Stimulated activated CD8-positive, alpha-beta memory T cell treated with anti-CD3 and anti-CD28 coated beads, Interleukin-2, amount 100 ng/mL, for 1 hour (primary cell): Measurements from ENCODE around the gene ZNF804A.

Experiments used
- DNase-seq, 2 donors: peaks; one replicate each; pipeline ENCODE4 v3.0.0-alpha.2; 2020; ENCODE audit warnings: low read depth in 2 of 2

ZNF804A gene

DNA sequence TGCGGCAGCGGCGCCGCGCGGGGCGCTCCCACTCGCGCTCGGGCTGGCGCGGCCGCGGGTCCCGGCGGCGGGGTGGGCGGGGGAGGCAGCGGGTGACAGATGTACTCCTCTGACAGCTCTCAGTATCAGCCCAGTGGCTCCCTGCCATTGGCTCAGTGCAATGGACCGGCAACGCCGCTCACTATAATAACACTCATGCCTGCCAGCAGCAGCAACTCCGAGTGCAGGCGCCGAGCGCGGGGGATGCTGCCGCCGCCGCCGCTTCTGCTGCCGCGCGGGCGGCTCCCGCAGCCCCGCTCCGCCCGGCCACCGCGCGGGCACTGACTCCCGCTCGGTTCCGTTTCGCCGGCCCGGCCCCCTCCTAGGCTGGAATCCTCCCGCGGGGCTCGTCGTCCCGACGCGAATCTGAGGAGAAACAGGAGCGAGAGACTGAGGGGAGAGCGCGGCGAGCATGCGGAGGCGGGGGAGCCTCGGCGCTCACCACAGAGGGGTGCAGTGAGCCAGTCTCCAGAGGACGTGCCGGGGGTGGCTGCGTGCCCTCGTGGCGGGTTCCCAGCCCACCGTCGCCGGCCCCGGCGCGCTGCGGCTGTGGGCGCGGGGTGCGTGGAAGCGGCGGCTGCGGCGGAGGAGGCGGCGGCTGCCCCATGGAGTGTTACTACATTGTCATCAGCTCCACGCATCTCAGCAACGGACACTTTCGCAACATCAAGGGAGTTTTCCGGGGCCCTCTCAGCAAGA is at the start of gene ZNF804A:
ZNF804A (plus strand) TSS at position 214 of the 738 bp plus-strand sequence; CDS start at position 645, 431 bp downstream.
- no peak for DNase-seq

DNA sequence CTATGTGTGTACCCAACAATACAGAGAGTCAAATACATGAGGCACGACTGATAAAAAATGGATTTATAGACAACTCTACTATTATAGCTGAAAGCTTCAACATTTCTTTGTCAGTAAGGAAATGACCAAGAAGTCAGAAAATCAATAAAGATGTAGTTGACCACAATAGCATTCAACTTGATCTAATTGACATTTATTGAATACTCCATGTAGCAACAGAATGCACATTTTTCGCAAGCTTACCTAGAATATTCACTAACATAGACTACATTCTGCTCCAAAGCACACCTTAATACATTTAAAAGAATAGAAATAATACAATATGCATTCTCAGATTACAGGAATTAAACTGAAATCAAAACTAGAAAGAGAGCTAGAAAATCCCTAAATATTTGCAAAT is 49.2 kb upstream of the ZNF804A start:
- DNase-seq = no peak

DNA sequence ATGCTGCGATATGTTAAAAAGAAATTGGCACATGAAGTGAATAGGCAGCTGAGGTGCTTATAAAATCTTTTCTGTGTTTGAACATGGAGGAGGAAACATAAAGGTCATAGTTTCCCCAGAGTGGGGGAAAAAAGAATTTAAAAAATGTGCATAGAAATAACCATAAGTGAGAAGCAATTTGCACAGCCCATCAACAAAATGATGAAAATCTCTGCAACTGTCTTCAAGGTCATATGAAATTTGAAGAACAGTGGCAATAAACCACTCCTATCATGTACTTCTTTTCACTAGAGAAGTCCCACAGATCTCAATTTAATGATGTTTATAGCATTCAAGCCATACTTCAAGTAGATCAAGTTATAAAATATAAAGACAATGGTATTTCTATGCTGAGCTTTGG is 46.7 kb upstream of the ZNF804A start:
- no peak for DNase-seq

DNA sequence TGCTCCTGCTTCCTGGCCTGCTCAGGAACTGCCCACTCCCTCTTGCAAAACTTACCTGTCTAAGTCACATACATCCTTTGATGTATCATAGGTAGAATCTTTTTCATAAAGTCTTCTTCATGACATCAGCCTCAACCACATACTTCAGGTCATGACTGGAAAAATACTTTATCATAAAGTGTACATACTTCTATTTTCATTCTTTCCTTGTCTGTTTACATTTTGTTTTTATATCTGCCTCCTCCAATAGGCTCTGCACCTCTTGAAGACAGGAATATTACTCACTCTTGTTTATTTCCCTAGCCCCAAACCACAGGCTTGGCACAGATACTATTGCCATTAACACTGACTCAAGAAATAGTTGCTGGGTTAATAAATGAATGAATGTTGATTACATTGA is 43.6 kb upstream of the ZNF804A start:
- DNase-seq = no peak

DNA sequence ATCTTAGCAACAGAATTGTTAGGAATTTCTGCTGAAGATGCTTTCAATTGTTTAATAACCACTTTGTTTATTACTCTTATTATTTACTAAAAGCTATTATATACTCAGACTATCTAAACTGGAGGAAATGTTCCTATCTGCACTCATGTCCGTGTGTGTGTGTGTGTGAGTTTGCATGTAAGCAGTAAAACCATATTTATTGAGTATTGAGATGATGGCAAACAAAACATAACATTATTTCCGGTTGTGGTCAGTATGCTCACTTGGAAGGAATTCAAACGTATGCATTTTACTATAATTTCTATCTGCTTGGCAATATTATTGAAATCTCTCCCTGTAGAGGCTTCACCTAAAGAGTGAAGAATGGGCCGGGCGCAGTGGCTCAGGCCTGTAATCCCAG is 43.0 kb upstream of the ZNF804A start:
- no peak for DNase-seq

DNA sequence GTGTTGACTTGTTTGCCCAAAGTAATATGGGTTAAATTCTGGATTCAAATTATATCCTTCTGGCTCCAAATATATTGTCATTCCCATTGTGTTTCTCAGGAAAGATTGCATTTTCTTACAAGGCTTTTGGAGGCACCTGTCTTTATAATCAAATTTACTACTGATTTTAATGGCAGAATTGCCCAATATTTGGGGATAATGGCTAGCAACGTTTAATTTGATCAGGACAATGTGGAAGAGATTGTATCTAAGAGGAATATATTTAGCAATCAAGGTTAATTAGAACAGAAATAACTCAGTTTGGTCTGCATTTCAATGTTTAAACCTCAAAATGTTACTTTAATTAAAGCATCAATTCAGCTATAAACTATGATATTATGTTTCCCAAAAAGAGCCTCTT is 41.7 kb upstream of the ZNF804A start:
- no peak for DNase-seq

DNA sequence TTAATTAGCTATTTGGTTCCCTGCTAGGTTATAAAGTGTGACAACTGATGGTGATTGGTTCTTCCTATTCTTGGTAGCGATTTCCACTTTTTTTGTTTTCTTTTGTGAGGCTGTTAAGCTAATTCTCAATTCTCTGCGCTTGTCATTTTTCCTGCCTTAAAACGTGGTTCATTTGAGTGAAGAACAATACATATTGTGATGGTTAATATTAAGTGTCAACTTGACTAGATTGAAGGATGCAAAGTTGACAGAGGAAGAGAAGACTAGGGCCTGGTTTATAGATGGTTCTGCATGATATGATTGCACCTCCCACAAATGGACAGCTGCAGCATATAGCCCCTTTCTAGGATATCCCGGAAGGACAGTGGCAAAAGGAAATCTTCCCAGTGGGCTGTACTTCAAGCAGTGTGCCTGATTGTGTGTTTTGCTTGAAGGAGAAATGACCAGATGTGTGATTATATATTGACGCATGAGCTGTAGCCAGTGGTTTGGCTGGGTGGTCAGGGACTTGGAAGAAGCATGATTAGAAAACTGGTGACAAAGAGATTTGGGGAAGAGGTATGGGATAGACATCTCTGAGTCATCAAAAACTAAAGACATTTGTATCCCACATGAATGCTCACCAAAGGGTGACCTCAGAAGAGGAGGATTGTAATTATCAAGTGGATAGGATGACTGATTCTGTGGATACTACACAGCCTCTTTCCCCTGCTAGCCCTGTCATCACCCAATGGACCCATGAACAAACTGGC is 39.4 kb upstream of the ZNF804A start:
- no peak for DNase-seq

DNA sequence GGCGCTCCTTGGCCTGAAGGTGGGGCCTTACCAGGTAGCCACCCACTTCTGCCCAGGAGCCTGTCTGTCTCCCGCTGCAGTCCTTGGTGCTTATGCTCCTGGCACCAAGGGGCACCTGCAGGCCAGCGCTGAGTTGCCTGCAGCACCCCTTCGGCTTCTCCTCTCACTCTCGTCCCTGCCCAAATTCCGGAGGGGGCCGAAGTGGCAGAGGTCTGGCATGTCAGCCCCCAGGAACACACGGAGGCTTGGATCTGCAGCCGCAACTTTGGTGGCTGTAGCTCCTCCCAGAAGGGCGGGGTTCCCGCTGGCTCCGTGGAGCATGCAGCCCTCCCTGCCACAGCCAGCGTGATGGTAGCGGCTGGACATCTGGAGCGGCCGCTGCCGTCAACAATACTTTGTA is 37.7 kb upstream of the ZNF804A start:
- no peak for DNase-seq

DNA sequence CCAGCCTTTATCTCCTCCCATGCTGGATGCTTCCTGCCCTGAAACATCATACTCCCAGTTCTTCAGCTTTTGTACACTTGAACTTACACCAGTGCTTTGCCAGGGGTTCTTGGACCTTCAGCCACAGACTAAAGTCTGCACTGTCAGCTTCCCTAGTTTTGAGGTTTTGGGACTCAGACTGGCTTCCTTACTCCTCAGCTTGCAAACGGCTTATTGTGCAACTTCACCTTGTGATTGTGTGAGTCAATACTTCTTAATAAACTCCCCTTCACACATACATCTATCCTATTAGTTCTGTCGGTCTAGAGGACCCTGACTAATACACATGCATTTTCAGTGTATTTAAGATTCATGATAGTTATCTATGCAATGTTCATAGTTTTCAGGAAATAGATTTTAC is 35.8 kb upstream of the ZNF804A start:
- no peak for DNase-seq

DNA sequence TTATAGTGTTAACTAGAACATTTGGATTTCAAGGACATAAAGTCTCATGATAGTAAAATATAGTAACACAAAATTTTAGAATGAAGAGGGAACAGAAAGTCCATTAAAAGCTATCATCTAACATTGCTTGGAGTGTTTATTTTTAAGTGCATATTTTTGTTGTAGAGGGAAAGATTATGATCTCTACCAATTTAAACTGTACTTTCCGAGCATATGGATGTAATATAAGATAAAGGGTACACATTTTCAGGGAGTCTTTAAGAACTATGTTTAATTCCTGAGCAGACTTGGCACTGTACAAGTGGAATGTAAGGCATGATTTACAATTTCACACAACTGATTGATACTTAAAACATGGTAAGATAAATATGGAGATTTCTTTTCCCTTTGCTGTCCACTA is 34.2 kb upstream of the ZNF804A start:
- no peak for DNase-seq

DNA sequence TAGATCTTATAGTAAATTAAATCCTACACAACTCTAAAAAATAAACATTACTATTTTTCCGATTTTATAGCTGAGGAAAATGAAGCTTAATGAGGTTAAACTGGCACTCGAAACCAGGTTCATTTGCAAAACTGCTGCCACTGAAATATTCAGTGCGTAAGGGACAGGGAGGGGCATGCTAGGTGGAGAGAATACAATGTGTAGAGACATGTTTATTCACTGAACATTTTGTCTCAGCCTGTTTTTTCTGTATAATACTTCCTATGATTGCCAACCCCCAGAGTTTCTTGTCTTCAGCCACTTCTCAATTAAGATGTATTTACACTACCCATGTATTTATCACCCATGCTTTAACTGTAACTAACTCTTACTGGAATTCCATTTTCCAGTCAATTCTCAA is 31.6 kb upstream of the ZNF804A start:
- no peak for DNase-seq

DNA sequence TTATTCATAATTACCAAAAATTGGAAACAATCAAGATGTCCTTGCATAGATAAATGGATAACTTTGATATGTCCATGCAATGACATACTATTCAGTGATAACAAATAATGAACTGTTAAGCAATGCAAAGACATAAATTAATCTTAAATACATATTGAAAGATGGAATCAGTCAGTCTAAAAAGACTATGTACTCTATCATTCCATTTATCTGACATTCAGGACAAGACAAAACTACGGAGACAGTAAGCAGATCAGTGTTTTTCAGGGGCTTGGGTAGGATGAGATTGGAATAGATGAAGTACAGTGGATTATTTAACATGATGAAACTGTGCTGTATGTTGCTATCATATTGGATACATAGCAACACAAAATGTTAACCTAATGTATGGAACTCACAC is 21.3 kb upstream of the ZNF804A start:
- no peak for DNase-seq

DNA sequence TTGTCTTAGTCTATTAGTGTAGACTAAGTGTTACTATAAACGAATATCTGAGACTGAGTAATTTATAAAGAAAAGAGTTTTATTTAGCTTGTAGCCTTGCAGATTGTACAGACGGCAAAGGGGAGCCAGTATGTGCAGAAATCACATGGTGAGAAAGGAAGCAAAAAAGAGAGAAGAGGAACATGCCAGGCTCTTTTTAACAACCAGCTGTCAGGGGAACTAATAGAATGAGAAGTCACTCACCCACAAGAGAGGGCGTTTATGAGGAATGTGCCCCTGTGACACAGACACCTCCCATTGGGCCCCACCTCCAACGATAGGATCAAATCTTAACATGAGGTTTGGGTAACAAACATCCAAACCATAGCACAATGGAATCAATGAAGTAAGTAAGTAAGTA is 20.6 kb upstream of the ZNF804A start:
- no peak for DNase-seq

DNA sequence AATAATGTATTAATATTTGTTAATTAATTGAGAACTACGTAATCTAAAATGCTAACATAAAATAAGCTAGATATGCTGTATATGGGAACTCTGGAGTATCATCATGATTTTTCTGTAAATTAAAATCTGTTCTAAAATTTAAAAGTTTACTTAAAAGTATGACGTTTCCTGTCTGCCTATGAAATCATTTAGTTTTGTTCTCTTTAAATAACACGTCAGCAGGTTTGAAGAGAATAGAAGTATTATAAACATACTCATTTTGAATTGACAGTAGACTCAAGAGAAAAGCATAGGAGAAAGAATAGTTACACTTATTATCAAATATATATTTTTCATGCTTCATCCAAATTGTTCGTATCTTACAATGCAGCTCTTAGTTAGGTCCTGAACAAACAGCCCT is 19.1 kb upstream of the ZNF804A start:
- no peak for DNase-seq

DNA sequence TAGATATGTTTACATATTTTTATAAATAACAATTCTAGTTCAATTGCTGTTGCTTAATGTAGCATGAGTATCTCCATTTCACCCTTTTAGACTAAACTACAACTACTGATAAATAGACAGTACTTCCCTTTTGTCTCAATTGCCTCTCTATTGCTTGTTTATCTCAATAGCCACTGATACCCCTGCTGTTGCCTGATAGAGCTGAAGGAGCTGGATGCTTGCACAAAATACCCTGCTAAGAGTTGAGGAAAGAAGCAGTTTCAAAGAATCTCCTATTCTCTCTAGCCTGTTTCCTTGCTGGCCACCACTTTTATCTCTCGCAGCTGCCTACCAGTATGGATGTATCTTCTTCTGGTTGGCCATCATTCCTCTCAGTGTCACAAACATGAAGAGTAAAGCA is 16.9 kb upstream of the ZNF804A start:
- DNase-seq = no peak

DNA sequence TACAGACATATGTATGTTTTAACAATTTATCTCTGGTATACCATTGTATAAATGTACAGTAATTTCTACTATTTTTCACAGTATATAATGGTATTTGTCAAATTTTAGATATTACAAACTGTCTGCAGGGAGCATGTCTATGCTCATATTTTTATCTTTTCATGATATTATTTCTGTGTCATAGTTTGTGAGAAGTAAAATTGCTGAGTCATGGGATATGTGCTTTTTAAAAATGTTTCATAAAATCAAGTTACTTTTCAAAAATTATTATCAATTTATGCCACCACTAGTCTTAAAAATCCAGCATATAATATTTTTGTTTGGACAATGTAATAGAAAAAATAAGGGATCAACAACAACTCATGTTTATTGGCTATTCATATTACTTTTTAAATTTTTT is 9.1 kb upstream of the ZNF804A start:
- no peak for DNase-seq

DNA sequence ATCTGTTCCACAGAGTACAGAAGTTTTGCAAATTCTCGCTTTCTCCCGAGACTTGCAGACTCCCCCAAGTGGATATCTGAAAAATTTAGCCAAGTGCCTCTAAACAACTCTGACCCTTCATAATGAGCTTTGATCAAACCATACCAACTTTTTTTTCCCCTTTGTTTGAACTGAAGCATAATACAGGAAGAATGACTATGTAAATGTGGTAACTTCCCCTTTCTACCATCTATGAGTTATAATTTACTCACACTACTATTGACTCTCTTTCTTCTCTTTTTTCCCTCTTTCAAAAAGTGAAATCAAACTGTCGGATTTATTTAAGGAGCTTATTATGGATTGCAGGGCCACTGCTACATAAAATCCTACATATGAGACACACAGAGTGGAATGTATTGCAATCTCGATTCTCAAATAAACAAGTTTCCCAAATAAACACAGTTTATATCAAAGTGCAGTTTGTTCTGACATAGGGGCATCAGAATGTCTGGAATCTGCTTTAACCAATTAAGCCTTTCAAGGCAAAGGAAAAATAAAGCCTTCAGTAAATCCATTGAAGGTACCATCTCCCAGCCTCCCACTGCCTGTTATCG is 1.4 kb upstream of the ZNF804A start:
- DNase-seq = no peak

DNA sequence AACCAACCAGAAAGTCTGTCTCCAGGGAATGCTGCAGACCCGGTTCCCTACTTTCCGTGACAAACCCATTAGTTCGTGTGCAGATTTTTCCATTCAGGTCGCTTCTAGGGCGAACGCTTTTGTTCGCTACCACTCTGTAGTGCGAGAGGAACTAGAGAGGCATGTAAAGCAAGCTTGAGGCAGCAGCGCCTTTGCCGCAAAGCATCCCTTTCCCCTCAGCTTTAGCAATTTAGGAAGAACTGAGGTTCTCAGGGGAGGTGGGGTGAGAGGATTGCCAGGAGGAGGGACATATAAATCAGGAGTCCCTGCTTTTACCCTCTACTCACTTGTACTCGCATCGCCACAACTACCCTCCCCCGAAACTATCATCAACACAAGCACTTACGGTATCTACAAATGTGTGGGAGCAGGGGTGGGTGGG is 748 bp upstream of the ZNF804A start:
- DNase-seq = no peak

DNA sequence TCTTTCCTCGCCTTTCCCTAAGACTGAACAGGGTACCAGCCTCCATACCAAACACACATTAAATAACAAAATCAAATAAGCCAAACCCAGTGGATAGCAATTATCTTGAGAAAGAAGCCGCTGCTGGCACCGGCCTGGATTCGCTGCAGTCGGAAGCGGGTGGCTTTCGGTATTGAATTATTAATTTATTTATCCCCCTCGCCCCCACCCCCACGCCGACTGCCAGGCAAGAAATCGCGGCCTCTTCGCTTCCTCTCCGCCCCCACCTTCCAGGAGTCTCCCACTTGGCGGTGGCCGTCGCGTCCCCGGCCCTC is 370 bp upstream of the ZNF804A start:
- no peak for DNase-seq

DNA sequence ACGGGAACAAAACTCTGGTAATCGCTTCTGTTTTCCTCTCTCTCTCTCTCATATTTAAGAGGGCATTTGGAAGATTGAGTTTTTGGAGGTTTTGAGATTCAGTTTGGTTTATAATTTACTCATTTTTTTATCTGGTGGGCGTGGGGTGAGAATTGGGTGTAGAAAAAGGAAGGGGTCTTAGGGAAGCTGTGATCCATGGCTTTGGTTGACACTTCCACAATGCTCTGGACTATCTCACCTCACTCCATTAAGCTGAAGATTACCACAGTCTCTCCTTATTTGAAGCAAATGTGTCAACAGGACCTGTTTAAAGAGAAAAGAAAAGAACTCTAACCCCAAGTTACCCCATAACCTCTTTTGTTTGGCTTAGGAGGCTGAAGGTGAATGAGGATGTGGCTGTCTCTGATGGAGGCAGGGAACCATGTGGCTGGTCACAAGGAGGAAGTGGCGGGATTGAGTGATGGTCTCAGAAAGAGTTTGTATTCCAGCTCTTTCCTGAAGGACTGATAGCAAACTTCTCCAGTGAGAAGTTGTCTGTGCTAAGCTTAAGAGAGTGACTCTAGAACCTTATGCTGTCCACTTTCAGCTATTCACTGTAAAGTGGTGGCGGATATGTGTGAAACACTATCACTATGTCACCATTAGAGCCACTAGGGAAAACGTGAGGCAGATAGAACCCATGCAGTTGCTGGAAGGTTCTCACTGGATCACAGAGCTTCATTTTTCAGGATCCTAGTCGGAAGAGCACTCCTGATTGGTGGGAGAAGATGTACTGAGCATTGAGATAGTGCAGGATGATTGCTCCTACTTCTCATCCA is 934 bp downstream of the ZNF804A start:
- DNase-seq = no peak

DNA sequence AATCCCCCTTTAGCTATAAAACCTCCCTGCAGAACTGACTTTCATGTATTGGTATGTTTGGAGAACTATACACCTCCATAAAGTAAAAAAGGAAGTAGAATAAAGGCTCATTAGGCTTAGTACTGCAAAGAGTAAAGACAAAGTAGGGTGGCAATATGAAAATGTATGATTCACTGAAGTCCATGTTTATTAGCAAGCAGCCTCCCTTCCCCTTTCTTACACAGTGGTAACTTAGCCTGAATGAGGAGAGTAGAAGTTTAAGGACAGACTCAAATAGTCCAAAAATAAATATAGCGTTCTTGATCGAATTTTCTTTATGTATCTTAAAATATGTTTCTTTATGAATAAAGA is 1.5 kb downstream of the ZNF804A start:
- no peak for DNase-seq

DNA sequence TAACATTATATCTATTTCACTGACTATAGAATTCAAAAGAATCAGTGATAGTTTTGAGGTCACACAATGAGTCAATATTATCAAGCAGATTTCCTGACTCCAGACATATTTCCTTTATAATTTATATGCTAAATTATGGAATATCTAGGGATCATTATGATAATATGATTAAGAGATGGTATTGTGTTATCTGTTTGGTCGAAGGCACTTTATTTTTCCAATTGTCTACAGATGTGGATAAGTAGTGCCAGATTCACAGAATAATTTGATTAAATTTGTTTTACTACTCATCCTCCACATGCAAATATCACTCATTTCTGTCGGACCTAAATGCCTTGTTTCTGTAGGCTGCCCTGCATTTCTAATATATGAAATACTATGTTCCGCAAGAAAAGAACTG is 4.4 kb downstream of the ZNF804A start:
- DNase-seq = no peak

DNA sequence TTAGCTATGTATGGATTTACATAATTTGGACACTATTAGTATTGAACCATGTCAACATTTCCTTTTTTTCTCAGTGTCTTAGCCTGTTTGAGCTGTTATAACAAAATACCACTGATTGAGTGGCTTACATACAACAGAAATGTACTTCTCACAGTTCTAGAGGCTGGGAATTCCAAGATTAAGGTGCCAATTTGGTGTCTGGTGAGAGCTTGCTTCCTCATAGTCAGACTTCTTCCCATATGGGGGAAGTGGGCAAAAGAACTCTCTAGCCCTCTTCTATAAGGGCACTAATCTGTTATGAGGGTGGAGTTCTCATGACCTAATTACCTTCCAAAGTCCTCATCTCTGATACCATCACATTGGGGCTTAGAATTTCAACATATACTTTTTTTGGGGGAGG is 12.6 kb downstream of the ZNF804A start:
- no peak for DNase-seq
